HCT116 (cell line): Measurements from ENCODE around the gene ZNF318. TPM values are rescaled to one million over a fixed set of nuclear protein-coding genes. Genes with fewer than 3 reads are reported as not detected.

Experiments
- ATAC-seq: fragments of 200-7000 bp; cut with Tn5 transposase; 2 replicates; pipeline ENCODE4 v1.9.1; 2020; ENCODE audit warnings: mild to moderate bottlenecking, moderate library complexity
- BruUV-seq: library from RNA; stranded (reverse); fragments of 400-500 nt; replicated peaks from 2 replicates; lab custom pipeline; 2021; lab: Mats Ljungman, UMichigan
- CTCF ChIA-PET: fragments of 300-600 bp; sonication (Branson Sonifier 250); formaldehyde crosslinking; loops from one replicate; lab custom pipeline; 2021; ENCODE audit warnings: antibody characterized with exemption; lab: Charles Lee
- POLR2A ChIA-PET: fragments of 300-600, 350-600 bp; sonication (Branson Sonifier 250); formaldehyde crosslinking; loops from one replicate; lab custom pipeline; 2021; ENCODE audit warnings: antibody characterized with exemption; lab: Charles Lee
- RAD21 ChIA-PET, 2 experiments: fragments of 300-600 bp; sonication (Branson Sonifier 250); formaldehyde crosslinking; loops; one replicate each; lab custom pipeline; 2023; ENCODE audit warnings: low total read pairs in 2 of 2; ENCODE audit not compliant: uncharacterized antibody in 2 of 2, unreplicated experiment in 2 of 2, low non-redundant PET in 1 of 2; lab: Charles Lee
- DNase-seq: peaks from one replicate; pipeline ENCODE4 v3.0.0-alpha.2; 2010; ENCODE audit warnings: low read depth, low spot score
- H2AFZ ChIP-seq: fragments of 200-600 bp; shearing (Covaris generic), sonication (generic); 2 replicates; pipeline ENCODE4 v1.6.1; 2017; ENCODE audit warnings: low read depth, mixed run types, mixed read lengths, antibody characterized with exemption, low read length; ENCODE audit not compliant: poor library complexity, severe bottlenecking
- H3K27ac ChIP-seq: 2 replicates; pipeline ENCODE4 v1.5.1; 2012; ENCODE audit warnings: low read depth, low read length
- H3K27me3 ChIP-seq: fragments of 200-600 bp; sonication (generic); 2 replicates; pipeline ENCODE4 v1.6.1; 2016; ENCODE audit warnings: mixed run types, low read length, mixed read lengths; ENCODE audit not compliant: insufficient read depth
- H3K36me3 ChIP-seq, 2 experiments: fragments of 200-500 bp in 1 of 2; fragments of 200-600 bp in 1 of 2; sonication (Bioruptor generic) in 1 of 2; sonication (generic) in 1 of 2; 2 replicates each; pipeline versions ENCODE4 v1.5.1 to v1.6.1; 2014 to 2016; ENCODE audit warnings: low read length in 2 of 2, inconsistent platforms in 1 of 2, mixed read lengths in 1 of 2, mixed run types in 1 of 2; ENCODE audit not compliant: insufficient read depth in 2 of 2, control insufficient read depth in 1 of 2
- H3K4me1 ChIP-seq, 2 experiments: fragments of 200-600 bp in 1 of 2; sonication (generic) in 1 of 2; 2 replicates each; pipeline versions ENCODE4 v1.5.1 to v1.6.1; 2012 to 2017; ENCODE audit warnings: low read length in 2 of 2, inconsistent platforms in 1 of 2, mild to moderate bottlenecking in 1 of 2, mixed read lengths in 1 of 2, mixed run types in 1 of 2, moderate library complexity in 1 of 2; ENCODE audit not compliant: insufficient read depth in 2 of 2, control insufficient read depth in 1 of 2
- H3K4me2 ChIP-seq: fragments of 200-600 bp; sonication (generic); 2 replicates; pipeline ENCODE4 v1.6.1; 2017; ENCODE audit warnings: mixed run types, low read length, mixed read lengths
- H3K4me3 ChIP-seq, 2 experiments: fragments of 200-600 bp in 1 of 2; sonication (generic) in 1 of 2; replicated peaks in 1 of 2; 2 replicates each; pipeline ENCODE4 v1.5.1; 2011 to 2016; ENCODE audit warnings: low read length in 2 of 2, control low read depth in 1 of 2, low read depth in 1 of 2, mild to moderate bottlenecking in 1 of 2, mixed read lengths in 1 of 2, mixed run types in 1 of 2
- H3K79me2 ChIP-seq: fragments of 200-600 bp; sonication (generic); 2 replicates; pipeline ENCODE4 v1.6.1; 2017; ENCODE audit warnings: mild to moderate bottlenecking, mixed run types, low read length, moderate library complexity, mixed read lengths; ENCODE audit not compliant: insufficient read depth
- H3K9ac ChIP-seq: fragments of 200-600 bp; sonication (generic); 2 replicates; pipeline ENCODE4 v1.6.1; 2016; ENCODE audit warnings: low read length, mixed read lengths
- H3K9me2 ChIP-seq: fragments of 200-600 bp; sonication (generic), shearing (Covaris generic); 2 replicates; pipeline ENCODE4 v1.6.1; 2017; ENCODE audit warnings: mixed run types, mild to moderate bottlenecking, moderate library complexity; ENCODE audit not compliant: insufficient read depth
- H3K9me3 ChIP-seq, 2 experiments: fragments of 200-500 bp in 1 of 2; fragments of 200-600 bp in 1 of 2; sonication (Bioruptor generic) in 1 of 2; sonication (generic) in 1 of 2; 2 replicates each; pipeline ENCODE4 v1.6.1; 2014 to 2017; ENCODE audit warnings: low read length in 2 of 2, mixed read lengths in 2 of 2, inconsistent platforms in 1 of 2, low read depth in 1 of 2, mild to moderate bottlenecking in 1 of 2, mixed run types in 1 of 2, moderate library complexity in 1 of 2; ENCODE audit not compliant: control insufficient read depth in 1 of 2, insufficient read depth in 1 of 2
- H4K20me1 ChIP-seq: fragments of 200-600 bp; sonication (generic), shearing (Covaris generic); 2 replicates; pipeline ENCODE4 v1.6.1; 2017; ENCODE audit warnings: mixed run types, mild to moderate bottlenecking, moderate library complexity; ENCODE audit not compliant: insufficient read depth
- CBX3 ChIP-seq: IDR thresholded peaks from 2 replicates; pipeline ENCODE4 v1.6.1; 2012; ENCODE audit warnings: low read depth
- CEBPB ChIP-seq: IDR thresholded peaks from 2 replicates; pipeline ENCODE4 v1.6.1; 2012; ENCODE audit warnings: low read depth
- ELF1 ChIP-seq: IDR thresholded peaks from 2 replicates; pipeline ENCODE4 v1.6.1; 2012; ENCODE audit warnings: low read depth, borderline replicate concordance
- EZH2phosphoT487 ChIP-seq: fragments of 200-600 bp; IDR thresholded peaks from 2 replicates; pipeline ENCODE4 v1.6.1; 2018; ENCODE audit warnings: antibody characterized with exemption, borderline replicate concordance
- POLR2A ChIP-seq: IDR thresholded peaks from 2 replicates; pipeline ENCODE4 v1.7.0; 2011; ENCODE audit warnings: borderline replicate concordance; ENCODE audit not compliant: insufficient read depth, insufficient read length; ENCODE audit errors: extremely low read depth
- POLR2AphosphoS5 ChIP-seq: IDR thresholded peaks from 2 replicates; pipeline ENCODE4 v1.6.1; 2011; ENCODE audit warnings: mild to moderate bottlenecking, low read depth, low read length, moderate library complexity
- REST ChIP-seq: IDR thresholded peaks from 2 replicates; pipeline ENCODE4 v1.6.1; 2012; ENCODE audit warnings: low read depth
- TCF7L2 ChIP-seq: IDR thresholded peaks from 2 replicates; pipeline ENCODE4 v1.7.0; 2011; ENCODE audit warnings: borderline replicate concordance, inconsistent platforms; ENCODE audit not compliant: insufficient read depth, insufficient read length; ENCODE audit errors: extremely low read depth
- ZNF274 ChIP-seq: fragments of 200-500 bp; sonication (Bioruptor generic); IDR thresholded peaks from 2 replicates; pipeline ENCODE4 v1.6.1; 2014; ENCODE audit warnings: mild to moderate bottlenecking, low read depth, low read length, inconsistent platforms
- intact Hi-C: fragments of 100-400 bp; cut with micrococcal nuclease; formaldehyde crosslinking; loops from 2 replicates; pipeline ENCODE4 v1.10.0; 2022
- total RNA-seq: library from RNA; stranded (reverse); gene quantifications from one replicate; pipeline ENCODE4 v1.2.1, GENCODE V29; 2021; ENCODE audit not compliant: unreplicated experiment

Gene ZNF318
- total RNA-seq, 1 experiment from 2014 or later, result 15.2 TPM

GRCh38 chr6:43301081-43301870 lies 68.2 kb downstream of the ZNF318 start:
- H3K4me3 ChIP-seq, result no peak overlapping the region
- H3K27me3 ChIP-seq, result no peaks in the 10 kb centered on the region
- no TSS peak for BruUV-seq
- DNase-seq (no peak), ATAC-seq (no peak)
- no peaks in the 10 kb centered on the region for H3K36me3 ChIP-seq
- ChIA-PET RAD21 (no interaction called here), CTCF (no interaction called here), POLR2A (no interaction called here)
- no peaks in the 10 kb centered on the region for H3K9me2 ChIP-seq
- intact Hi-C loops, result no loop called here
- H3K27ac ChIP-seq, result no peak overlapping the region
- no peak for TF ChIP-seq CEBPB
- no peak for TF ChIP-seq ZNF274
- no peak for TF ChIP-seq REST
- TF ChIP-seq ELF1, result no peak
- no peak for TF ChIP-seq POLR2AphosphoS5
- TF ChIP-seq TCF7L2, result no peak
- TF ChIP-seq POLR2A, result no peak
- TF ChIP-seq CBX3, result no peak
- TF ChIP-seq EZH2phosphoT487, result no peak
- no peak overlapping the region for H3K4me2 ChIP-seq
- no peaks in the 10 kb centered on the region for H3K4me1 ChIP-seq
- no peaks in the 10 kb centered on the region for H3K79me2 ChIP-seq
- no peak overlapping the region for H3K9ac ChIP-seq
- H3K9me3 ChIP-seq, result no peaks in the 10 kb centered on the region
- H4K20me1 ChIP-seq, result no peaks in the 10 kb centered on the region
- no peak overlapping the region for H2AFZ ChIP-seq
